DOHH2 (cell line): ENCODE results near the gene CNKSR3.

Source experiments
- EZH2phosphoT487 ChIP-seq: fragments of 200-600 bp; sonication (generic); IDR thresholded peaks from 2 replicates; pipeline ENCODE4 v1.6.1; 2017; ENCODE audit warnings: borderline replicate concordance, mild to moderate bottlenecking, antibody characterized with exemption, low read length, moderate library complexity, mixed read lengths
- TF ChIP-seq, protein P1 (sequence below): fragments of 200-600 bp; sonication (generic); IDR thresholded peaks from one replicate; pipeline ENCODE4 v1.5.1; 2014; ENCODE audit warnings: antibody characterized with exemption, mild to moderate bottlenecking, low read depth, low read length; ENCODE audit not compliant: poor library complexity, severe bottlenecking

DNA sequence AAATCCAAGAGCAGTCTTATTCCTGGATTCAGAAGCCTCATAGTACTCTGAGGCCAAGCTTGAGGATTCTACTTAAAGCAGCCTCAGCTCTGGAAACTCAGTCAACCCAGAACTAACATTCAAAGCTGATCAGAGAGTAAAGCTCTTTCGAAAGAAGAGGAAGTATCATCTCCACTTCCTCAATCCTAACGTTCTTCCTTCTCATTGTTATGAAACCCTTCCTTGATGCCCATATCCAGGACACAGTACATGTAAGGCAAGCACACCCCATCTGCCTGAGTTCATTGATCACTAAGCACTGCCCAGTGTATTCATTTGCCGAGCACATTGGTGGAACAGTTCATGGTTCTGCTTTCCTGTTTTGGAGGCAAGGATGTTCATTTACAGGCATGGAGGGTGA lies 153.8 kb downstream of the CNKSR3 start, which contains the start of gene IPCEF1:
- TF ChIP-seq, protein P1, sequence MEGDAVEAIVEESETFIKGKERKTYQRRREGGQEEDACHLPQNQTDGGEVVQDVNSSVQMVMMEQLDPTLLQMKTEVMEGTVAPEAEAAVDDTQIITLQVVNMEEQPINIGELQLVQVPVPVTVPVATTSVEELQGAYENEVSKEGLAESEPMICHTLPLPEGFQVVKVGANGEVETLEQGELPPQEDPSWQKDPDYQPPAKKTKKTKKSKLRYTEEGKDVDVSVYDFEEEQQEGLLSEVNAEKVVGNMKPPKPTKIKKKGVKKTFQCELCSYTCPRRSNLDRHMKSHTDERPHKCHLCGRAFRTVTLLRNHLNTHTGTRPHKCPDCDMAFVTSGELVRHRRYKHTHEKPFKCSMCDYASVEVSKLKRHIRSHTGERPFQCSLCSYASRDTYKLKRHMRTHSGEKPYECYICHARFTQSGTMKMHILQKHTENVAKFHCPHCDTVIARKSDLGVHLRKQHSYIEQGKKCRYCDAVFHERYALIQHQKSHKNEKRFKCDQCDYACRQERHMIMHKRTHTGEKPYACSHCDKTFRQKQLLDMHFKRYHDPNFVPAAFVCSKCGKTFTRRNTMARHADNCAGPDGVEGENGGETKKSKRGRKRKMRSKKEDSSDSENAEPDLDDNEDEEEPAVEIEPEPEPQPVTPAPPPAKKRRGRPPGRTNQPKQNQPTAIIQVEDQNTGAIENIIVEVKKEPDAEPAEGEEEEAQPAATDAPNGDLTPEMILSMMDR = no peak
- no peak for TF ChIP-seq EZH2phosphoT487
